ENCODE results near the gene DNAH14.
"Not testable (repeated sequence)": the region's sequence is repeated elsewhere in the genome, so short reads cannot be mapped to it uniquely, and the experiment has no call there.

Gene DNAH14

GRCh38 chr1:224929335-224930237, at the start of gene DNAH14:
DNAH14 (plus strand) TSS chr1:224929675; CDS start chr1:224952703, 23,028 bp downstream.
- peak; percentile 55 to 81 for DNase-seq

DNA sequence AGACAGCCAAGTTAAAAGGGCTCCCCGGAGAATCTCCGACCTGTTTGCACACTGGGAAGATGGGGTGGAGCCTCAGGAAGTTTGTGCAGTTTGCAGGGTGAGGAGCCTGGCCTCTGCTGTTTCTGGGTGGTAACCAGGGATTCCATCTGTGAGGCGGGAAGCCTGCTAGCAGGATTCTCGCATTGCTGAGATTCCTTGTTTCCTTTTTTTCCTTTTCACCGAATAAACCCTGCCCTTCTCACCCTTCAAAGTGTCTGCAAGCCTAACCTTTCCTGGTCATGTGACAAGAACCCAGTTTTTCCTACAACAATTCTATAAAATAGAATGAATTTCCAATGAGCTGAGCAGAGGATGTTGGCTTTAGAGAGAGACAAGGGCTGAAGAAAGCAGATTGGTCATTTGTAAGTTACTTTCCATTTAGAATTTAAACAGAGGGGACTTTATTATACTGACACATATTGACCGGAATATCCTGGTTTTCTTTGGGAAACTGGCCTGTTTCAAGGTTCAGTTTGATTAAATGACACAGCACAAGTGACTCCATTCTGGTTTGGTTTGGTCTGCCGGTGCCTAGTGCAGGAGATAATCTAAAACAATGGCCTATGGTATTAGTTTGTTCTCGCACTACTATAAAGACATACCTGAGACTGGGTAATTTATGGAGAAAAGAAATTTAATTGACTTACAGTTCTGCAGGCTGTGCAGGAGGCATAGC, 48.7 kb upstream of the DNAH14 start:
- DNase-seq, result no peak

GRCh38 chr1:224881308-224881692, 48.2 kb upstream of the DNAH14 start:
- DNase-seq, result not testable (repeated sequence)

DNA sequence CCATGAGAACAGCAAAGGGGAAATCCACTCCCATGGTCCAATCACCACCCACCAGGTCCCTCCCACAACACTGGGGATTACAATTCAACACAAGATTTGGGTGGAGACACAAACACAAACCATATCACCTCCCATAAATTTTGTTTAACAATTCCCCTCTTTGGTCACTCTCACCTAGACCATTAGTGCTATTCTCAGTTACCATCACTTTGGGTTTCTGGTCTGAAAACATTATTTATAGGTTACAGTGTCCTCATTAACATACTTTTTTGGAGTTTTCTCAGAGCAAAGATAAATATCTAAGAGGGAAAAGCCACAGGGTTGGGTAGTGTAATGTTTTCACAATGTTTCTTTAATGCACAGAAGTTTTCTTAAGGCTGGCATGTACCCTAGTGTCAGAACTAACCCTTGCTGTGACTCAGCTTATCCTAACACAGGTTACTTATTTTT, 47.7 kb upstream of the DNAH14 start:
- DNase-seq, result no peak

GRCh38 chr1:224882264-224882663, 47.2 kb upstream of the DNAH14 start:
- DNase-seq, result no peak

DNA sequence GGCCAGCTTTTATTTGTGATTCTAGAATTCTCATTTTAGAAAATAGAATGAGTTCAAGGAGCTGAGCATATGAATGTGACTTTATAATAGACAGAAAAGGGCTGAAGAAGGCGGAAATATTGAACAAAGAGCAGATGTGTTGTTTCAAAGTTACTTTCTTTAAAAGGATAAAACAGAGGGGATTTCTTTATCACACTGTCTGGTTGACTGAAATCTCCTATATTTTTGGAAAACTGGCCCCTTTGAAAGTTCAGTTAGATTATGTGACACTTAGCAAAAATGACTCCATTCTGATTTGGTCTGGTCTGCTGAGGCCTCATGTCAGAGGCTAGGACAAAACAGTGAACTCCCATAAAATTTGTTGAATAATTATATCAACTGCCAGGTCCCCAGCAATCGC, 46.4 kb upstream of the DNAH14 start:
- DNase-seq, result no peak

GRCh38 chr1:224884361-224884801, 45.1 kb upstream of the DNAH14 start:
- no peak for DNase-seq

DNA sequence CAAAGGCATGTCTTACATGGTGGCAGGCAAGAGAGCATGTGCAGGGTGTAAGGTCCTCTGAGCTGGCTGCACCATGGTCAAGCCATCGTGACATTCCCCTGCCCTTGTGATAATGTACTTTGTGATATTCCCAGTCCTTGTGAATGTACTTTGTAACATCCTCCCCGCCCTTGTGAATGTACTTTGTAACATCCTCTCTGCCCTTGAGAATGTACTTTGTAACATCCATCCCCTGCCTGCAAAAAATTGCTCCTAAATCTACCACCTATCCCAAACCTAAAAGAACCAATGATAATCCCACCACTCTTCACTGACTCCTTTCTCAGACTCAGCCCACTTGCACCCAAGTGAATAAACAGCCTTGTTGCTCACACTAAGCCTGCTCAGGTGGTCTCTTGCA, 44.1 kb upstream of the DNAH14 start:
- not testable (repeated sequence) for DNase-seq

DNA sequence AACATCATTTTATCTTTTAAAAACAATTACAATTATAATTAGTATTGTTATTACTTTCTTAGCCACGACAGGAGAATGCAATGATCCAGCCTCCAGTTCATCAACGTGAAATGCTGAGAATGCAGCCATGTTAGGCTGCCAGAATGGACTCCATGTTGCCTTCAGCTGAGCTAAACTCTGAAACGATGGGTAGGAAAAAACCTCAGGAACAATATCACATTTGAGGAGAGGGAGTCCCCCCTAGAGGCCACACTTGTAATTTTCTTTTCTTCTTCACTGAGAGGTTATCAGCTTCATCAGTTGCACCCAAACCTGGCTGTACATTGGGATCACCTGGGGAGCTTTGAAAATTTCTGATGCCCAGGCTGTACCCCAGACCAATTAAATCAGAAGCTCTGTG, 34.6 kb upstream of the DNAH14 start:
- DNase-seq, result no peak

DNA sequence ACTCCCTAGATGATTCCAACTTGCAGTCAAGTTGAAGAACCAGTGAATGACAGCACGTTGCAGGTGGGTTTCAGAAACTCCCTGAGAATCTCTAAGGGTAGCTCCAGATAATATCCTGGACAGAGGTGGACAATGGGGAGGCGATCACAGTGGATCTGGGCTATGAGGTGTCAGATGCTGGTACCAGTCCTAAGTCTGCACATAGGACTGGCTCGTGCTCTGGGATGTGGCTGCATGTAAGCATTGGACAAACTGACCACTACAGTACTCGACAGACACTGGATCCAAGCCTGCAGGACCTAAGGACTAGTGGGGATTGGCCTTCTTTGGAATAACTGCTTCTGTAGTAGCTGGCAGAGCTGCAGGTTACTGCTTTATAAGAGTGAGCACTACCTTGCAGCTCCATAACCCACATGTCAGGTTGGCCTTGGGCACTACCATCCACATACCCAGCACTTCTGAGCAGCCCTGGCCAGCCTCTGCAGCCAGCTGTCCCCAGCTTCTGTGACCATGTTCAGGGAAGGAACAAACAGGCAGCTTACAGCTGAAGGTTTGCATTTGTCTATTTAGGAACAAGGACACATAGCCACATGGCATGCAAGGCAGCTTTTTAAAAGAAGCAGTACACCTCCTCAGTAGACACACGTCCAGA, 33.2 kb upstream of the DNAH14 start:
- no peak for DNase-seq

GRCh38 chr1:224897529-224898327, 31.7 kb upstream of the DNAH14 start:
- DNase-seq, result no peak

GRCh38 chr1:224898937-224899336, 30.5 kb upstream of the DNAH14 start:
- no peak for DNase-seq

DNA sequence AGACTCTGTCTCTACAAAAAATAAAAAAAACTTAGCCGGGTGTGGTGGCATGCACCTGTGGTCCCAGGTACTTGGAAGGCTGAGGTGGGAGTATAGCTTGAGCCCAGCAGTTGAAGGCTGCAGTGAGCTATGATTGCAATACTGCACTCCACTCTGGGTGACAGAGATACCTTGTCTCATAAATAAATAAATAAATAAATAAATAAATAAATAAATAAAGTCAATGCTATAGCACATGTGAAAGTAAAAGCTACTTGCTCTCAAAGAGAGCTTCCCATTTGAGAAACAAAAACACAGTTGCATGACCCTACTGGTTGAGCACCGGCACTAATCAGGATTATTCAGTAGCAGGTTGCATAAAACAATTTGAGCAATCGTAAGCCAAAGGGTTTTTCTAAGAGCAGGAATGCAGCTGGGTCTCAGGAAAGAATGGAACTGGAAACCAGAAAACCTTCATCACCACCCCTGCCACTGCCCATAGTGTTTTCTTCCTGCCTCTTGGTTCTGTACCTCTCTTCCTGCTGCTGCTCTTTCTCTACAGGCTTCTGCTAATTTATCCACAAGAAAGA, 29.3 kb upstream of the DNAH14 start:
- DNase-seq, result no peak

GRCh38 chr1:224901087-224901810, 28.2 kb upstream of the DNAH14 start:
- no peak for DNase-seq

GRCh38 chr1:224903955-224904354, 25.5 kb upstream of the DNAH14 start:
- no peak for DNase-seq

DNA sequence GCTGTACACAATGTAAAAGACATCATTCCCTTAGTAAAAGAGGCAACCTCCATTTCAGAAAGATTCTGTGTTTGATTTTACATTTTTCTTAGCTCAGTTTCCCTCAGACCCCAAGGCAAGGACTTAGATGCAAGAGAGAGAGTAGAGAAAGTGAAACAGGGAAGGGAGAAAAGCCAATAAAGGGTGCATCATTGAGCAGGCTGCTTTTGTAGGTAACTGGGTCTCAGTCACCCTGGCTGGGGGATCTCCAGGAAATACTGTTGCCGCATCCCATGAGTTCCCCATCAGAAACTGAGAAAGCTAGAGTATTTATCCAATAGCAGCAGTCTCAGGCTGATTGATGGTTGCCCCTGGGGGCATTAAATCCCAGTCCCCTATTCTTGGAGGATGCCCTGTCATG, 23.1 kb upstream of the DNAH14 start:
- DNase-seq, result no peak

DNA sequence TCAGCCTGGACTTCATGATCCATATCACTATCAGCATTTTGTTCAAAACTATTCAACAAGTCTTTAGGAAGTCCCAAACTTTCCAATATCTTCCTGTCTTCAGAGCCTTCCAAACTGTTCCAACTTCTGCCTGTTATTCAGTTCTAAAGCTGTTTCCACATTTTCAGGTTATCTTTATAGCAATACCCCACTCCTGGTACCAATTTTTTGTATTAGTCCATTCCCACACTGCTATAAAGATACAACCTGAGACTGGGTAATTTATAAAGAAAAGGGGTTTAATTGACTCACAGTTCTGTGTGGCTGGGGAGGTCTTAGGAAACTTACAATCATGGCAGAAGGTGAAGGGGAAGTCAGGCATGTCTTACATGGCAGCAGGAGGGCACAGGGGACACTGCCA, 18.3 kb upstream of the DNAH14 start:
- DNase-seq, result no peak

DNA sequence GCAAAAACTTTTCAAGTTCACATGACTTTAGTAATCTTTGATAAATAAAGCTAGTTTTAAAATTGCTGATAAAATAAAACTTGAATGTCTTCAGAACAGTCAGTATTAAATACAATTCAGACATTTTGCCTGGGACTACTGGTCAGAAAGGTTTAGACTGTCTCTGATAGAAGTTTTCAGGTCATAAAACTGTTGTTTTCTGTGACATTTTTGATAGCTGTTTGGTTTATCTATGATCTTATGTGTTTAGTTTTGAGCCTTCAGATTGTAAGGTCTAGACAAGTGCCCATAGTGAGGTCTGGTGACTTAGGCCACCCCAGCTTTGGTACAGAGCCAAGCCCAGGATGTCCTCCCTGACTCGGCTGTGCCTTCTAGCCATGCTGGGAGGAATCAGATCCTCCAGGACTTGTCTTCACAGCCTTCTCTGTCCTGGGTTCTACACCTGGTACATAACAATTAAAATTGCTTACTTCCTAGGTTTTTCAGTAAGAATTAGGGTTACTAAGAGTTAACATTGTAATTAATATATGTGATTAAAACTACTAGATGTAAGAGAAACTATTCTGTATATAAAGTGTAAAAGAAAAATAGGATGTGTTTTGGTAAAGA, 15.1 kb upstream of the DNAH14 start:
- peak in 1 of 2 experiments; percentile 6 for DNase-seq

GRCh38 chr1:224919508-224919907, 10.0 kb upstream of the DNAH14 start:
- DNase-seq, result no peak

DNA sequence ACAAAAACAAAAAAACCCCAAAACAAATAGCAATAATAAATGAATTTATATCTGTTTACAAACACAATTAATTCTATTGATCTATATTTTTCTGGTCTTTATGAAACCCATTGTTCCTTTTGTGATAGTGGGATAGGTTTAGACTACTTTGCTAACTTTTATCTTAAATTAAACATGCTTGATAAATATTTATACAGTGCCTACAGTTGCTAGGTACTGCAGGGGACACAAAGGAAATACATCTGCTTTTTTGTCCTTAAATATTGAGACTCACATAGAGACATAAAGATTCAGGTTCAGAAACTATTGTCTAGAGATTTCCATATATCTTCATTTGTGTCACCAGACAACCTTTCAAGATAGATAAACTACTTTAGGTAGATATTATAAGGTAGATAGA, 8.5 kb upstream of the DNAH14 start:
- no peak for DNase-seq

GRCh38 chr1:224921354-224921753, 8.1 kb upstream of the DNAH14 start:
- no peak for DNase-seq
